GM21717 (cell line): ENCODE data around the gene GHRH.

Experiments
- ATAC-seq: cut with Tn5 transposase; IDR thresholded peaks from one replicate; pipeline ENCODE4 v1.9.1; 2021; ENCODE audit warnings: mild to moderate bottlenecking, moderate library complexity; ENCODE audit not compliant: unreplicated experiment

Gene GHRH

DNA sequence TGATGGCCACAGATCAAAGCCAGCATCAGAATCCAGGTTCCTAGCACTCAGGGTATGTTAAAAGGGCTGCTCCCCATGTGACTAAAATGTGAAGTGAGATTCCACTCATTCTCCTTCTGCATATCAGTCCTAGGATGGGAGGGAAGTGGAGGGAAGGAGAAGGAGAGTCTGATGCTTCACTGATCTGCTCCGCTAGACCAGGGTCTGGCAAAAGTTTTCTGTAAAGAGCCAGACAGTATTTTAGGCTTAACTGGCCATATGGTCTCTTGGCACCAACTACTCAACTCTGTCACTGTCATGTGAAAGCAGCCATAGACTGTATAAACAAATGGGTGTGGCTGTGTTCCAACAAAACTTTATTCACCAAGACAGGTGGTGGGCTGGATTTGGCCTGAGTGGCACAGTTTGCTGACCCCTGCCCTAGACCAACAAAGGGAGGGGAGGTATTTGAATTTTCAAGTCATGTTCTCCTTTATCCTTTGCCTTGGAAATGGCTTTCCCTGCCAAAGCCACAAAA, 22.6 kb downstream of the GHRH start:
- no peak for ATAC-seq

DNA sequence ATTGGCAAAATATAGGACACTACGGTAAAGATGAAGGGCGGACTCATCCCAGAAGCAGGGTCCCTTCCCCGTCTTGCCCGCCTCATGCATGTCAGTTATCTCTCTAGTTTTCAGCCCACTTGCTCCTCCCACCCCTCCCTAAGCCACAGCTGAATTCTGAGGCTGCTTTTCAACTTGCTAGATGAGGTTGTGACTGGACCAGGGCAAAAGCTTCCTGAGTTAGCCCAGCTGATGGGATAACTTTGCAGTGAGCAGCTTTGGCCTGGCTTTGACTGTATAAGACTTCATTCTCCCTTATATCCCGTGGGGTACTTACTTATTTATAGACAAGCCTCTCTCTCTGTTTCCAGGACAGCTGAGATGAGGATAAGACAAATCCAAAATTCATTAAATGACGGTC, 23.2 kb downstream of the GHRH start:
- no peak for ATAC-seq

- ATAC-seq, result no peak
Observed at GRCh38 chr20:37237656-37238055, 24.0 kb downstream of the GHRH start.

GRCh38 chr20:37236462-37236861, 25.2 kb downstream of the GHRH start:
- ATAC-seq, result no peak

DNA sequence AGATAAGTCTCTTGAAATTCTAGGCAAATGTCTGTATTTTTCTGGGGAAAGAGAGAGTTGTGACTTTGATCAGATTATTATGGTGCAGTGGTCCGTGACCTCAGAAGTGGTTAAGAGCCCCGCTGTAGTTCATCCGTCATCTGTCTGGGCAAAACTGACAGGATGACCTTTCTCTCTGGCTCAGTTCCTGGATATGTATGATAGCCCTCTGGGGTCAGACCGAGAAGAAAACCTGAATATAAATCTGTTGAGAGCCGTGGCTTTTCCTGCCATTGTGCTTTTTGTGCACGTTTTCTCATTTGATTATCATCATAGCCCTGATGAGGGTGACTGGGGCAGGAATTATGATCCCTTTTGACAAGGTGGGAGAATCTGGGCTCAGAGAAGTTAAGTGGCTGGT, 26.5 kb downstream of the GHRH start:
- ATAC-seq, result no peak

DNA sequence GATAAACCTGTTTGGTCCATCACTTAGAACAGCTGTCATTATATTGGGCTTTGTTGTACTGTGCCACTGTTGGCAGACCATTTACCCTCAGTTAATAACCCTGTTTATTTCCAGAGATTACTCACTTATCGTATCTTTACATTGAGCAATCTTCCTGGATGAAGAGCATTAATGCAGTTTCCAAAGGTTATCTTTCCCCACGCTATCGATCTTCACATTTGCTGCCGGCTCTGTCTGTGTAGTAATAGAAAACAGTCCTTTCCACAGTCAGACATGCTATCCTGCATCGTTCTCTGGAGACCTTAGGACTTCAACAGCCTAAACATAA, 27.4 kb downstream of the GHRH start:
- ATAC-seq, result no peak

DNA sequence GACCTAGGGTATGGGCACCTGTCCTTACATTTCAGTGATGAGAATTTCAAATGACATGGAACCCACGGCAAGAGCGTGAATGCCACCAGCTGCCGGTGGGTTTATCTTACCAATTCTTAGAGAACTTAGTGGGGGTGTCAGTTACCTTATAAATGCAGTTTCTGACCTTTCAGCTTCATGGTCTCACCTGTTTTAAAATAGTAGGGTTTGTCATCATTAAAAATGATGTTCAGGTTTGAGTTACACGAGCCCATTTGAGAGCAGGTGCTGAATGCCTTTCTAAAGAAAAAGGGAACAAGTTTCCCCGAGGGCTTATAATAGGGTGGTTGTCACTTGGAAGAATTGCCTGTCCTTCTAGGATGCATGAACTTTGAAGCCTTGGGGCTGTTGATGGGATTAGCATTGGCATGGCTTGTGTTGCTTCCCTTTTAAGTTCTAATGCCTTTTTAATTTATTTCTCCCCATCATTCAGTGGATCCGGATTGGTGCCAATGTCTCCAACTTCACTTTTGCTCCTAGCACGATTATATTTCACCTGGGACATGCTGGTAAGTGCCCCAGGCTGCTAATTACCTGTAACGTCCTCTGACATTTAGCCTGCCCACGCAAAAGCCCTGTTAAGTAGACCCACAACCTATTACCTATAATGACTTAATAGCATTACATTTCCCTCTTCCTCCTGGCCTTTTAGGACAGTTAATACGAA, 27.9 kb downstream of the GHRH start:
- no peak for ATAC-seq

- ATAC-seq, result no peak
Observed at GRCh38 chr20:37231947-37232630, 29.5 kb downstream of the GHRH start.

GRCh38 chr20:37230200-37230599, 31.4 kb downstream of the GHRH start:
- no peak for ATAC-seq

DNA sequence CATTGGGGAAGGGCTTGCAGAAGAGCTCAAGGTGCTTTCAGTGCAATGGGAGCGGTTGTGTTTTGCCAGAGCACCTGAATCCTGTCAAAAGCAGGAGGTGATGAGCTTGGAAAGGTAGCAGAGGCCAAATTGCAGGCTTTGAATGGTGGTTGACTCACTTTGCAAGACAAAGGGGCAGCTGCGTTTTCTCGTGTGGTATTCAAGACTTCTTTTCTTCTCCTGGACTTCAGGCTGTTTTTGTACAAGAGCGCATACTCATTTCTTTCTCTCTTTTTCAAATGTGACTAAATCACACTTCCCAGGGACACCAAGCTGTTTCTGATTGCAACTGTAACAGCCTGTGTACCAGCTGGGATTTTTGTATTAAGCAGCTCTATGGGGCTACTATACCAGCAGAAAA, 32.3 kb downstream of the GHRH start:
- ATAC-seq, result no peak

DNA sequence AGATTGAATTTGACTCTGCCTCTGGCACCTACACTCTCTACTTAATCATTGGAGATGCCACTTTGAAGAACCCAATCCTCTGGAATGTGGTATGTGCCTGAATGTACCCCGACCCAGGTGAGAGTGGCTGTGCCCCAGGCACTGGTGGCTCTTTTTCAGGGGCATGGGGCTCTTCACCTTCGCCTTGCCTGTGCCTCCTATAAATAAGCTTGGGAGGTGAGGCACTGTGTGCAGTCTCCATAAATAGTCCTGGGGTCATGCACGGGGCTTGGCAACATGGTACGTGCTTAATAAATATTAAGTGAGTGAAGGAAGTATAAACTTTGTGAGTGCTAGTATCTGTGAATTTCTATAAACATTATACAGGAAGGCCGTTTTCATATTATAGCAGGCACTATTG, 33.0 kb downstream of the GHRH start:
- no peak for ATAC-seq

- ATAC-seq, result no peak
Observed at GRCh38 chr20:37228082-37228481, 33.5 kb downstream of the GHRH start.

- ATAC-seq, result no peak
Observed at GRCh38 chr20:37226889-37227288, 34.7 kb downstream of the GHRH start.

- ATAC-seq, result no peak
Observed at GRCh38 chr20:37225146-37225545, 36.5 kb downstream of the GHRH start.

DNA sequence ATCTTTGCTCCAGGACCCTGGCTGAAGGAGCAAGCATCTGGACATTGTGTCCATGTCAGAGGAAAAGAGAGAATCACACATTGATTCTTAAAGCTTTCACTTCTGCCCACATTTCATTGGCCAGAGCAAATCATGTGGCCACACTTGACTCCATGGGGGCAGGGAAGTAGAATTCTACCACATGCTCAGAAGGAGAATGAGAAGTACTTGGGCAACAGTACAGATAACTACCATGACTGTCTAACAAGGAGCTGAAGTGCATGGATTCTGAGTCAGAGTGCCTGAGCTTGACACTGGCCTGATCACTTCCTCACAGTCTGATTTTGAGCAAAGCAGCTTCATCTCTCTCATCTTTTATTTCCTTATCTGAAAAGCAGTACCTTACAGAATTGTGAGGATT, 38.6 kb downstream of the GHRH start:
- ATAC-seq, result no peak

- ATAC-seq, result no peak
Observed at GRCh38 chr20:37222086-37222485, 39.5 kb downstream of the GHRH start.

- ATAC-seq, result no peak
Observed at GRCh38 chr20:37220731-37221130, 40.9 kb downstream of the GHRH start.

GRCh38 chr20:37219751-37220668, 41.6 kb downstream of the GHRH start:
- ATAC-seq, result no peak

- ATAC-seq, result no peak
Observed at GRCh38 chr20:37218976-37219375, 42.6 kb downstream of the GHRH start.

- no peak for ATAC-seq
Observed at GRCh38 chr20:37218441-37218840, 43.2 kb downstream of the GHRH start.

DNA sequence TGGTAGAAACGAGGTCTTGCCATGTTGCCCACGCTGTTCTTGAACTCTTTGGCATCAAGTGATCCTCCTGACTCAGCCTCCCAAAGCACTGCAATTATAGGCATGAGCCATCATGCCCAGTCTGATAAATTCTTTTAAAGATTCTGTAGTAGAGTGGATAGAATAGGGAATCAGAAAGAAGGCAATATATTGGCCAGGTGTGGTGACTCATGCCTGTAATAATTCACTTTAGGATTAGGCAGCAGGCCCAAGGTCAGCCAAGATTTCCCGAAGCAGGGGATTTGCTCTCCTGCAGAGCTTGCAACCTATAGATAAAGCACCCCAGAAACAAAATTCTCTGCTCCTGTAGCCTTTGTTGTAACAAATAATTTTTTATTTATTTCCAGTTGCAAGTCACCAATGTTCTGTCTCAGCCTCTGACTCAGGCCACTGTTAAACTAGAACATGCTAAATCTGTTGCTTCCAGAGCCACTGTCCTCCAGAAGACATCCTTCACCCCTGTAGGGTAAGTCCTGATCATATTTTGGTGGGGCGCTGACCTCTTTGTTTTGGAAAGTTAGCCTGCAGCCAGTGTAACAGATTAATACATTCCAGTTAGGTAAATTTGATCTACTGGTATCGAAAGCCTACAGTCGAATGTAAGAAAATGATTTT, 51.8 kb downstream of the GHRH start:
- no peak for ATAC-seq
